Stimulated activated CD8-positive, alpha-beta memory T cell treated with anti-CD3 and anti-CD28 coated beads, Interleukin-2, amount 100 ng/mL, for 1 hour (primary cell): Measurements from ENCODE around the gene TMPRSS9.

Experiments used
- DNase-seq, 2 donors: peaks; one replicate each; pipeline ENCODE4 v3.0.0-alpha.2; 2020; ENCODE audit warnings: low read depth in 2 of 2

TMPRSS9 gene

DNA sequence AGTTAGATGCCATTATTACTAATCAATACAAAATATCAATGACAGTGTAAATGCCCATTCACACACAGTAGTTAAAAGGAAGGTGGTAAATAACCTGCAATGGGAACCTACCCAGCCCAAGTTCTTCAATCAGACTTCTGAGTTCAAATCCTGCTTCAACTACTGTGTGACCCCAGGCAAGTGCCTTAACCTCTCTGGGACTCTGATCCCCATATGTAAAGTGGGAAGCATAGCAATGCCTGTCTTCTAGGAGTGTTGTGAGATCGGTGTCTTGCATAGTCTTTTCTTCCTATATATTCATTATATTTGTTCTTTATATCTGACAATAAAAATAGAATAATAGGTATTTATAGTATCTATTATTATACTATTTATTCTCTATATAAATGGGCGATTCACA is 60.4 kb downstream of the TMPRSS9 start:
- DNase-seq = no peak

GRCh38 chr19:2421581-2422306 is 61.7 kb downstream of the TMPRSS9 start:
- no peak for DNase-seq

DNA sequence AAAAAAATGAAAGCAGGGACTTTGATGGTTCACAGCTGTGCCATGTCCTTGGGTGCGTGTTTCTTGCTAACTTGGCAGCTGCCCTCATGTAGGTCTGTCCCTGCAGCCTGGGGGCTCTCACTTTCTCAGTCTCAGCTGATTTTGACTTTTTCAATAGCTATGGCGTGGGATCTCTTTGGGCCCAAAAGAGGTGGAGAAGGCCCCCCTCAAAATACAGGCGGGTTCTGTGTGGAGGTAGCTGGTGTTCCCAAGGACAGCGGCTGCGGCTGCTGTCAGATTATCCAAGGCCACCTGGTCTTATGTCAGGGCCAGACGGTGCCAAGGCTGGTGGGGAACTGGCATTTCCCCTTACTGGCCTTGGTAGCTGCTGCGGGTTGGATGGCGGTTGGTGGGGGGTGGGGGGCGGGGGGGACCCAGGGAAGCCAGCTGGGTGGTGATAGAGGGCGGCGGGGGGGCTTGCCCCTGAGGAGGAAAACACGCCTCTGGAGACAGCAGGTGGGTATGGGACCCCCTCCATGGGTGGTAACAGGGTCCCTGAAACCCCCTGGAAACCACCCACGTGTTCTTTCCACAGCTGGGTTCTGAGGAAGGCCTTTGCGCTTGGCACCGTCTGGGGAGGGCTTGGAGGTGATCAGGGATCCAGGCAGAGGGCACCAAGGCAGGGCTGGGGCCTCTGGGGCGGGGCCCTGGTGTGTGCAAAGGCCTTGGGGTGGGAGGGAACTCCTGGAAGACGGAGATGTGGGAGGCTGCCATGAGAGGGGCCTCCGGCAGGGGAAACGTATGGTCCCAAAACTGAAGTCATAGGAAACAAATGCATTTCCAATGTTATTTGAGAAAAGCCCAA is 63.2 kb downstream of the TMPRSS9 start:
- DNase-seq = no peak

GRCh38 chr19:2423915-2424685 is 64.0 kb downstream of the TMPRSS9 start:
- no peak for DNase-seq

GRCh38 chr19:2424686-2425621 is 64.9 kb downstream of the TMPRSS9 start:
- no peak for DNase-seq

DNA sequence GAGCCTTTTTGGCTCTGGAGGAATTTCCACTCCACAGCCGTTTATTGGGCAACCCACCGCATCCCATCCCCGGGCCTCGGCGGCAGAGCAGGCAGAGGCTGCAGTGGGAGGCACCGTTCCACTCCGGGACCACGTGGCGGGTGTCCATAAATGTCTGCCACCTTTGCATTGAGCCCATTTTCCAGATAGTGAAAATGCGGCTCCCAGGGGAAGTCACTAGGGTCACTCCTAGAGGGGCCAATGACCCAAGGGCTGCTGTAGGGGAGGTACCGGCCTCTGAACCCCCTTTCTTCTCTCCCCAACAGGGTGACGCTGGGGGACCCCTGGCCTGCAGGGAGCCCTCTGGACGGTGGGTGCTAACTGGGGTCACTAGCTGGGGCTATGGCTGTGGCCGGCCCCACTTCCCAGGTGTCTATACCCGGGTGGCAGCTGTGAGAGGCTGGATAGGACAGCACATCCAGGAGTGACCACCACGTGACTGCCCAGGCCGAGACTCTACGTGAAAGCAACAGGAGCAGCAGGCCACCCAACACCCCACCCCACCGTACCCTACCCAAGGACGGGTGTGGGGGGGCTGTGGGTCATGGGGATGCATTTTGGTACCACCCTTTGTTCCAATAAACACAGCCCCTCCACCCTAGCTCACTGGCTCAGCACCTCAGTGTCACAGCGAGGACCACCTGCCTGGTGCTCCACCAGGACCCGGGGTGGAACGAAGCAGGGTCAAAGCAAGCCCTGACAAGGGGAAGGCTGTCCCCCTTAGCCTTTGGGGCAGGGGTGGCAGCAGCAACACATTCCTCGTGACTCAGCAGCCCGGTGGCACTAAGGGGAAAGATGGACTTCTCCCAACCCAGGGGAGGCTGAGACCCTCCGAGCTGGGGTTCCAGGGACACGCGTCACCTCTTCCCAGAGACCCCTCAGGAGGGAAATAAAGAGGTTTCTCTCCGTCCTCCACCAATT is 65.8 kb downstream of the TMPRSS9 start:
- no peak for DNase-seq

- DNase-seq = no peak
These were observed 66.8 kb downstream of the TMPRSS9 start for GRCh38 chr19:2426611-2427428.

GRCh38 chr19:2427429-2428320 is 67.6 kb downstream of the TMPRSS9 start, which contains the start of gene TIMM13:
TIMM13 (minus strand) TSS chr19:2427586; CDS start chr19:2427533, 53 bp downstream.
- peak; percentile 94 to 95 for DNase-seq

GRCh38 chr19:2428321-2428690 is 68.2 kb downstream of the TMPRSS9 start:
- no peak for DNase-seq

DNA sequence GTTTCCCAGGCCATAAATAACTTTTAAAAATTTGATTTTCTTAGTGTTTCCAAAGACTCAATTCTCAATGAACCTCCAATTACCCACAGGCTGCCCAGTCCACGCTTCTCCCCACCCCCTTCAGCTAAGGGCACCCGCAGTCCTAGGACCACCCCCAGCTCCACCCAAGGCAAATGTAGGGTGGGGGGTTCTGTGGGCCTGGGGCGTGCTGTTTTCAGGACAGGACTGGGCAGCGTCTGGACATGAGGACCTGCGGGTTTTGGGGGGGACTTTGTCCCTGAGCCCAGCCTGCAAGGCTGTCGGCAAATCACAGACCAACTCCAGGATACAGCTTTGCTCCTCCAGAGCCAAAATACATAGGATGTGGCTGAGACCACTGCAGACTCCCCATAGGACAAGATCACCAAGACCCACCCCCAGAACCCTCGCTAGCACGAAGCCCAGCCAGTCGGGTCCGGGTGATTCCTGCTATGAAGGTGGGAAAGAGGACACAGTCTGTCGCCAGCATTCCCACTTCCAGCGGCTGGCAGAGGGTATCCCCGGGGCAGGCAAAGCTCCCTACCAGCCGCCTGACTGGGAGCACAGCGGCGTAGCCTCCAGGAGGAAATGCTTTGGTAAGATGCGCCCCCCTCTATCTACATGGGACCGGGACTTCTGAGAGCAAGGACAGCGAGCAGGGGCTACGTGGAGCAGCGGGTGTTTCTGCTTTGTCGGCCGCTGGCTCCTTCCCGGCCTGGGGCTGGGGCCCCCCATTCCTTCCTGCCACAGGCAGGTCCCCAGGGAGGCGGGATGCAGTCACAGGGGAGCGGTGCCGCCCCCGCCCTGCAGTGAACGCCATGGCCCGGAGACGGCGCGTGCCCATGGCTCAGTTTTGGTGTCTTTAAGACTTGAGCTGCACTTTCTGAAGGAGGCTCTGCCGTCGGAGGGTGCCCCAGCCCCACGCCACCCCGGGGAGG is 69.0 kb downstream of the TMPRSS9 start:
- no peak for DNase-seq

DNA sequence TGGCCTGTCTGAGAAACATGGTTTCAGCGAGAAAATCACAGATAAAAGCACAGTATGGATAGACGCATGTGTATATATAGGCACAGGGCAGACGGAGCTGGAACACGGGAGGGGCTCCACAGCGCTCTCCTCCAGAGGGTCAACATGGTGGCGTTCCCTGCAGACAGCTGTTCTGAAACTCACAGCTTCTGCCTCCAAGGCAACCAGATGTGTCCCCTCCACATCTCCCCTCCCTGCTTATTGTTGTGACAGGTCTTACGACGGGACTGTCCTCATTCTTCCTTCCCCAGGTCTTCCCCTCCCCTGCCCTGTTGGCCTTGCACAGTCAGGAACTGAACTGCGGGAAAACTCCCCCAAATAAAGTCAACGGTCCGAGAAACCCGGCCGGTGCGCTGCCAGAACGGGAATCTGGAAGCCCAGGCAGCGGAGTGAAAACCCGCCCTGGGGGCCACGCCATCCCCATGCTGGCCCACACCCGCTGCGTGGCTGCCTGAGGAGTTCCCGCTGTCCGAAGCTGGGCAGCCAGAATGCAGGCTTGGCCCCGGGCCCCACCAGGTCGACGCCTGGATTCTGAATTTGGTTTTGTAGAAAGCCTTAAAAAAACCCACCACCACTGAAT is 70.0 kb downstream of the TMPRSS9 start:
- no peak for DNase-seq

- no peak for DNase-seq
These were observed 71.4 kb downstream of the TMPRSS9 start for GRCh38 chr19:2431318-2432055.

DNA sequence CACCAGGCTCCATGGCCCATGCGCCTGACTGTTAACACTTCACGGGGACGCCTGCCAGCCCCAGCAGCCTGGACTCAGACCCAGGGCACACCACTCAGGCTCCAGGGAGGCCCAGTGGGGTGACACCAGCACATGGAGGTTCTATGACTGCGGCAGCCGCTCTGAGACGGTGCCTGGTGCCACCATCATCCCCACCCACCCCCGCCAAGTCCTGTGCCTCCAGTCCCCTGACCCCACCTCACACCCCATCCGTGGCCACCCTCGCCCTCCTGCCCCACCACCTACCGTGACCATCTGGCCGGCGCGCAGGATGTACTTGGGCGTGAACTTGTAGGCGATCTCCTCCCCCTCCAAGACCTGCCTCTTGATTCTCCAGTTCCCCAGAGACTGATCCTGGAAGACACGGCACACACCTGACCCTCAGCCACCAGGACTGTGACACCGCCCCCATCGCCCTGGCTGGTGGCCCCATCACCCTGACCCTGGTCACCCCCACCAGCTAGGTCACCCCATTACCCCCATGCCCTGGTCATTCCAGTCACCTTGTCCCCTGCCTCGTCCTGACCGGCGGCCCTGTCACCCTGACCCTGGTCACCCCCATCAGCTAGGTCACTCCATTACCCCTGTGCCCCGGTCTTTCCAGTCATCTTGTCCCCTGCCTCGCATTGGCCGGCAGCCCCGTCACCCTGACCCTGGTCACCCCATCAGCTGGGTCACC is 72.2 kb downstream of the TMPRSS9 start:
- no peak for DNase-seq

DNA sequence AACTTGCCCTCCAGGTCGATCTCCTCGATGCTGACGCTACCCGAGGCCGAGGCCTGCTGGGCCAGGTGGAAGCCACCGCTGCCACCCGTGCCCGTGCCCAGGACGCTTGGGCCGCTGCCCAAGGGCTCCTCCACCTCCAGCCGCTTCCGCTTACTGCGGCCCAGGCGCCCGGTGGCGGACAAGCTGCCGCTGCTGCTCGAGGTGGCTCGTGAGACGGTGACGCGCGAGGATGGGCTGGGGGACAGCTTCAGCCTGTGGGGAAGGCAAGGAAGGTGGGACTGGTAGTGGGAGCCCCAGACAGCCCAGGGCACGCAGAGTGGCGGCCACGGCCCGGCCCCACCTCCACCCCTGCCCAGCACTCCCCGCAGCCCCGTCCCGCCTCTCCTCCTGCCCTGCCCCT is 73.8 kb downstream of the TMPRSS9 start:
- DNase-seq = no peak

DNA sequence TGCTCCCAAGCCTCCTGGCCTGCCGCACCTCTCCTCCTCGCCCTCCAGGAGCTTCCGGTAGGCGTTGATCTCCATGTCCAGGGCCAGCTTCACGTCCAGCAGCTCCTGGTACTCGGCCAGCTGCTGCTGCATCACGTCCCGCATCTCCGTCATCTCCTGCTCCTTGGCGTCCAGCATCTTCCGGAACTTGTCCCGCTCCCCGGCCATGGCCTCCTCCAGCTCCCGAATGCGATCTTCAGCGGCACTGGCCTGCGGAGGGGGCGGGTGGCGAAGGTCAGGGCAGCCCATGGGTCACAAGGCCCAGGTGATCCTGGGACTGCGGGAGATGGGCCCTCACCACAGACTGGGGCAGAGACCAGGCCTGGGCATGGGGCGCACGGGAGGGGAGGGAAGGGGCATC is 74.2 kb downstream of the TMPRSS9 start:
- DNase-seq = no peak
